ENCODE measurements around the gene NOTO.

GRCh38 chr2:73252238-73253027 is 50.1 kb downstream of the NOTO start:
- no peak for TF ChIP-seq CTCF (IDR thresholded peaks at IDR 0.05; ENCODE audit: poor library complexity)
- TF ChIP-seq EZH2 (IDR thresholded peaks at IDR 0.05; ENCODE audit: borderline replicate concordance), result no peak

Data from hepatocyte (in vitro differentiated cells).